GM21390 (cell line): Measurements from ENCODE around the gene MANBA.
"Not testable (repeated sequence)": the region's sequence is repeated elsewhere in the genome, so short reads cannot be mapped to it uniquely, and the experiment has no call there.

Source experiments
- ATAC-seq: cut with Tn5 transposase; IDR thresholded peaks from one replicate; pipeline ENCODE4 v1.9.1; 2021; ENCODE audit not compliant: unreplicated experiment

MANBA gene

GRCh38 chr4:102725229-102725628 lies 35.5 kb downstream of the MANBA start:
- no peak for ATAC-seq

GRCh38 chr4:102723511-102723910 lies 37.3 kb downstream of the MANBA start:
- ATAC-seq, result no peak

- no peak for ATAC-seq
Measured at GRCh38 chr4:102722740-102723139, 38.0 kb downstream of the MANBA start.

GRCh38 chr4:102718833-102719575 lies 41.8 kb downstream of the MANBA start:
- ATAC-seq, result not testable (repeated sequence)

GRCh38 chr4:102717448-102718092 lies 43.2 kb downstream of the MANBA start:
- no peak for ATAC-seq

GRCh38 chr4:102715057-102715456 lies 45.7 kb downstream of the MANBA start:
- no peak for ATAC-seq

- not testable (repeated sequence) for ATAC-seq
Measured at GRCh38 chr4:102713774-102714173, 47.0 kb downstream of the MANBA start.

GRCh38 chr4:102713096-102713495 lies 47.7 kb downstream of the MANBA start:
- no peak for ATAC-seq

- no peak for ATAC-seq
Measured at GRCh38 chr4:102710986-102711385, 49.8 kb downstream of the MANBA start.

GRCh38 chr4:102709060-102709459 lies 51.7 kb downstream of the MANBA start:
- ATAC-seq, result not testable (repeated sequence)

GRCh38 chr4:102707150-102707549 lies 53.6 kb downstream of the MANBA start:
- ATAC-seq, result no peak

GRCh38 chr4:102705391-102705935 lies 55.3 kb downstream of the MANBA start:
- no peak for ATAC-seq

GRCh38 chr4:102696758-102697157 lies 64.0 kb downstream of the MANBA start:
- no peak for ATAC-seq

- ATAC-seq, result no peak
Measured at GRCh38 chr4:102694791-102695190, 66.0 kb downstream of the MANBA start.

GRCh38 chr4:102693861-102694260 lies 66.9 kb downstream of the MANBA start:
- no peak for ATAC-seq

GRCh38 chr4:102693262-102693850 lies 67.4 kb downstream of the MANBA start:
- no peak for ATAC-seq

GRCh38 chr4:102692474-102692873 lies 68.3 kb downstream of the MANBA start:
- ATAC-seq, result no peak

- ATAC-seq, result peak; percentile 36
Measured at GRCh38 chr4:102687982-102688433, 72.8 kb downstream of the MANBA start.

GRCh38 chr4:102687373-102687981 lies 73.3 kb downstream of the MANBA start:
- ATAC-seq, result peak; percentile 93

GRCh38 chr4:102685768-102686167 lies 75.0 kb downstream of the MANBA start:
- ATAC-seq, result no peak

- no peak for ATAC-seq
Measured at GRCh38 chr4:102684610-102685052, 76.1 kb downstream of the MANBA start.
